Endothelial cell of umbilical vein (primary cell): ENCODE results near the gene NEO1. TPM values are rescaled to one million over a fixed set of nuclear protein-coding genes. Genes with fewer than 3 reads are reported as not detected.

ENCODE experiments used
- BruUV-seq: library from RNA; stranded (reverse); fragments of 400-500 nt; replicated peaks from 2 replicates; lab custom pipeline; 2021; lab: Mats Ljungman, UMichigan
- CTCF ChIA-PET: fragments of 300-600, 350-600 bp; sonication (Branson Sonifier 250); formaldehyde crosslinking; loops from one replicate; lab custom pipeline; 2021; ENCODE audit warnings: antibody characterized with exemption, inconsistent platforms; lab: Charles Lee
- POLR2A ChIA-PET: fragments of 300-600, 350-600 bp; sonication (Branson Sonifier 250); formaldehyde crosslinking; loops from one replicate; lab custom pipeline; 2021; ENCODE audit warnings: antibody characterized with exemption, inconsistent platforms; lab: Charles Lee
- DNase-seq: peaks from one replicate; pipeline ENCODE4 v3.0.0-alpha.2; 2011; ENCODE audit warnings: low read depth, low spot score
- FAIRE-seq: peaks from 2 replicates; lab custom pipeline; 2011; peaks lifted over from hg19 to GRCh38; lab: Jason Lieb, UNC
- H2AFZ ChIP-seq: 2 replicates; pipeline ENCODE4 v1.6.0; 2012; ENCODE audit warnings: low read depth, low read length, control low read depth, inconsistent platforms
- H3K27ac ChIP-seq: 2 replicates; pipeline ENCODE4 v1.5.1; 2011; ENCODE audit warnings: low read depth, mild to moderate bottlenecking, control low read depth, low read length, moderate library complexity; ENCODE audit not compliant: insufficient read depth
- H3K27me3 ChIP-seq, 2 experiments: 2 replicates each; pipeline versions ENCODE4 v1.6.0 to v1.6.1; 2011; ENCODE audit warnings: low read length in 2 of 2, mixed read lengths in 1 of 2; ENCODE audit not compliant: control insufficient read depth in 2 of 2, insufficient read depth in 2 of 2
- H3K36me3 ChIP-seq, 2 experiments: 2 replicates in 1 of 2; 3 replicates in 1 of 2; pipeline ENCODE4 v1.5.1; 2011; ENCODE audit warnings: low read length in 2 of 2, mild to moderate bottlenecking in 1 of 2, moderate library complexity in 1 of 2; ENCODE audit not compliant: control insufficient read depth in 2 of 2, insufficient read depth in 2 of 2; ENCODE audit errors: extremely low read depth in 1 of 2
- H3K4me1 ChIP-seq: 3 replicates; pipeline ENCODE4 v1.5.1; 2011; ENCODE audit warnings: mild to moderate bottlenecking, low read length; ENCODE audit not compliant: control insufficient read depth, insufficient read depth; ENCODE audit errors: extremely low read depth
- H3K4me2 ChIP-seq: 2 replicates; pipeline ENCODE4 v1.6.1; 2011; ENCODE audit warnings: low read length, control low read depth, mixed read lengths; ENCODE audit not compliant: insufficient read depth
- H3K4me3 ChIP-seq, 3 experiments: fragments of 200-600 bp in 1 of 3; sonication (generic), shearing (Covaris generic) in 1 of 3; replicated peaks in 1 of 3; 2 replicates each; pipeline ENCODE4 v1.5.1; 2011 to 2016; ENCODE audit warnings: control low read depth in 3 of 3, low read length in 3 of 3, mild to moderate bottlenecking in 2 of 3, inconsistent platforms in 1 of 3, low read depth in 1 of 3, moderate library complexity in 1 of 3; ENCODE audit not compliant: insufficient read depth in 1 of 3
- H3K79me2 ChIP-seq: 2 replicates; pipeline ENCODE4 v1.6.0; 2012; ENCODE audit warnings: low read length, inconsistent platforms; ENCODE audit not compliant: control insufficient read depth, insufficient read depth
- H3K9ac ChIP-seq: replicated peaks from 2 replicates; pipeline ENCODE3; 2011; ENCODE audit warnings: low read length, control low read depth; ENCODE audit not compliant: insufficient read depth; ENCODE audit errors: extremely low read depth
- H3K9me1 ChIP-seq: replicated peaks from 3 replicates; pipeline ENCODE4 v1.6.0; 2011; ENCODE audit warnings: mild to moderate bottlenecking, low read length; ENCODE audit not compliant: control insufficient read depth, insufficient read depth; ENCODE audit errors: extremely low read depth
- H3K9me3 ChIP-seq: replicated peaks from 2 replicates; pipeline ENCODE4 v1.5.1; 2012; ENCODE audit warnings: low read length, inconsistent platforms; ENCODE audit not compliant: control insufficient read depth, insufficient read depth
- H4K20me1 ChIP-seq: replicated peaks from 2 replicates; pipeline ENCODE3; 2011; ENCODE audit warnings: mild to moderate bottlenecking, low read length; ENCODE audit not compliant: control insufficient read depth, insufficient read depth; ENCODE audit errors: extremely low read depth
- FOS ChIP-seq: IDR thresholded peaks from 2 replicates; pipeline ENCODE4 v1.6.1; 2011; ENCODE audit warnings: mild to moderate bottlenecking, low read length, moderate library complexity, borderline replicate concordance; ENCODE audit not compliant: insufficient read depth
- MYC ChIP-seq: IDR thresholded peaks from one replicate; pipeline ENCODE4 v1.6.1; 2011; ENCODE audit warnings: mild to moderate bottlenecking, low read depth, low read length
- POLR2A ChIP-seq: IDR thresholded peaks from 2 replicates; pipeline ENCODE4 v1.6.1; 2012; ENCODE audit warnings: low read depth, mild to moderate bottlenecking, control low read depth, low read length
- POLR2AphosphoS5 ChIP-seq: IDR thresholded peaks from 2 replicates; pipeline ENCODE4 v1.6.1; 2012; ENCODE audit warnings: low read depth, mild to moderate bottlenecking, control low read depth, low read length, moderate library complexity; ENCODE audit not compliant: insufficient read depth
- dilution Hi-C: fragments of 300-500 bp; cut with MboI; formaldehyde crosslinking; loops from one replicate; pipeline ENCODE4 v1.15.0; 2019; ENCODE audit warnings: low sequenced_read_pairs; ENCODE audit not compliant: extremely low pct_ligation_motif_present
- intact Hi-C: fragments of 100-400 bp; cut with micrococcal nuclease; formaldehyde crosslinking; loops from one replicate; pipeline ENCODE4 v1.10.0; 2022
- polyA plus RNA-seq, 4 experiments: library from polyadenylated mRNA; depleted of rRNA in 3 of 4; stranded (reverse) in 3 of 4; unstranded in 1 of 4; fragments of >200 nt; gene quantifications; 2 replicates each; pipeline versions ENCODE4 v1.2.1 to v1.2.3, GENCODE V29; 2011 to 2012; ENCODE audit warnings: missing spikeins in 1 of 4
- total RNA-seq: library from RNA; stranded (reverse); gene quantifications from 2 replicates; pipeline ENCODE4 v1.2.3, GENCODE V29; 2021
- TF ChIP-seq, protein P1 (sequence below), 2 donors: IDR thresholded peaks; 1 replicate in 1 of 2; 2 replicates in 1 of 2; pipeline ENCODE4 v1.5.1; 2011; ENCODE audit warnings: low read length in 2 of 2, mild to moderate bottlenecking in 2 of 2, moderate library complexity in 2 of 2, control low read depth in 1 of 2, inconsistent platforms in 1 of 2, low read depth in 1 of 2; ENCODE audit not compliant: insufficient read depth in 1 of 2; ENCODE audit errors: extremely low read depth in 1 of 2

Gene NEO1
- total and polyA plus RNA-seq, 2 donors (not counting 3 experiments of a cell fraction or from before 2014, with no cell fraction given): 0.12 to 0.35 TPM

- BruUV-seq: no TSS peak
- no peak overlapping the region for H3K4me2 ChIP-seq
- H3K9ac ChIP-seq: no peak overlapping the region
- H3K9me3 ChIP-seq: no peaks in the 10 kb centered on the region
- intact Hi-C loops: no loop called here
- no peak overlapping the region for H2AFZ ChIP-seq
- DNase-seq: no peak
- H3K9me1 ChIP-seq: no peaks in the 10 kb centered on the region
- peaks cover 0 to 2% of the 10 kb centered on the region in 2 experiments for H3K27me3 ChIP-seq
- H3K4me1 ChIP-seq: no peaks in the 10 kb centered on the region
- H3K27ac ChIP-seq: no peak overlapping the region
- dilution Hi-C loops: no loop called here
- no peak overlapping the region for H3K4me3 ChIP-seq
- FAIRE-seq: no peak
- H3K79me2 ChIP-seq: no peaks in the 10 kb centered on the region
- H4K20me1 ChIP-seq: no peaks in the 10 kb centered on the region
- POLR2A ChIA-PET: no interaction called here
- TF ChIP-seq POLR2AphosphoS5: no peak
- no peak for TF ChIP-seq FOS
- TF ChIP-seq MYC: no peak
- TF ChIP-seq POLR2A: no peak
- TF ChIP-seq, protein P1, sequence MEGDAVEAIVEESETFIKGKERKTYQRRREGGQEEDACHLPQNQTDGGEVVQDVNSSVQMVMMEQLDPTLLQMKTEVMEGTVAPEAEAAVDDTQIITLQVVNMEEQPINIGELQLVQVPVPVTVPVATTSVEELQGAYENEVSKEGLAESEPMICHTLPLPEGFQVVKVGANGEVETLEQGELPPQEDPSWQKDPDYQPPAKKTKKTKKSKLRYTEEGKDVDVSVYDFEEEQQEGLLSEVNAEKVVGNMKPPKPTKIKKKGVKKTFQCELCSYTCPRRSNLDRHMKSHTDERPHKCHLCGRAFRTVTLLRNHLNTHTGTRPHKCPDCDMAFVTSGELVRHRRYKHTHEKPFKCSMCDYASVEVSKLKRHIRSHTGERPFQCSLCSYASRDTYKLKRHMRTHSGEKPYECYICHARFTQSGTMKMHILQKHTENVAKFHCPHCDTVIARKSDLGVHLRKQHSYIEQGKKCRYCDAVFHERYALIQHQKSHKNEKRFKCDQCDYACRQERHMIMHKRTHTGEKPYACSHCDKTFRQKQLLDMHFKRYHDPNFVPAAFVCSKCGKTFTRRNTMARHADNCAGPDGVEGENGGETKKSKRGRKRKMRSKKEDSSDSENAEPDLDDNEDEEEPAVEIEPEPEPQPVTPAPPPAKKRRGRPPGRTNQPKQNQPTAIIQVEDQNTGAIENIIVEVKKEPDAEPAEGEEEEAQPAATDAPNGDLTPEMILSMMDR (IDR thresholded peaks at IDR 0.05; ENCODE audit: extremely low read depth in 1 of 2, insufficient read depth in 1 of 2, low read depth in 1 of 2, low read length in 2 of 2): no peak
- no peaks in the 10 kb centered on the region for H3K36me3 ChIP-seq
- CTCF ChIA-PET: no interaction called here
Observed at GRCh38 chr15:73317651-73318462, 265.6 kb downstream of the NEO1 start.
